Activated CD4-positive, alpha-beta T cell treated with anti-CD3 and anti-CD28 coated beads, Interleukin-2, amount 50 U/mL, for 1 hour (primary cell): ENCODE results near the gene FAM171A2.
"Not testable (repeated sequence)": the region's sequence is repeated elsewhere in the genome, so short reads cannot be mapped to it uniquely, and the experiment has no call there.

Experiments
- DNase-seq: peaks from one replicate; pipeline ENCODE4 v3.0.0-alpha.2; 2020

Gene FAM171A2

DNA sequence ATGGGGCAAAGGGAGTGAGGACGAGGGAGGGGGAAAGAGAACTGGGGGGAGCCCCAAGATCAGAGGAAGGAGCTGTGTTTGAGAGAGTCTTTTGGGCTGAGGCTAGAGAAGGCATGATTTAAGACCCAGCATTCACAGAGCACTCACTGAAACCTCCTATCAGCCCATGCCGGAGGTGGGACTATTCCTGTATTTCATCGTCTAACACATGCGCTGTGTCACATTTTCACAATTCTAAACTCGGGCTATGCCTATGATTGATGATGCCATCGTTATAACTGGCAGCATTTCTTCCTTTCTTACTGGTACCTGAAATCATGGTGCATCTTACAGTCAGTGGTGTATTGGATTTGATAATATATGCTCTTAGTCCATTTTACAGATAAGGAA is 3.5 kb downstream of the FAM171A2 start:
- no peak for DNase-seq

DNA sequence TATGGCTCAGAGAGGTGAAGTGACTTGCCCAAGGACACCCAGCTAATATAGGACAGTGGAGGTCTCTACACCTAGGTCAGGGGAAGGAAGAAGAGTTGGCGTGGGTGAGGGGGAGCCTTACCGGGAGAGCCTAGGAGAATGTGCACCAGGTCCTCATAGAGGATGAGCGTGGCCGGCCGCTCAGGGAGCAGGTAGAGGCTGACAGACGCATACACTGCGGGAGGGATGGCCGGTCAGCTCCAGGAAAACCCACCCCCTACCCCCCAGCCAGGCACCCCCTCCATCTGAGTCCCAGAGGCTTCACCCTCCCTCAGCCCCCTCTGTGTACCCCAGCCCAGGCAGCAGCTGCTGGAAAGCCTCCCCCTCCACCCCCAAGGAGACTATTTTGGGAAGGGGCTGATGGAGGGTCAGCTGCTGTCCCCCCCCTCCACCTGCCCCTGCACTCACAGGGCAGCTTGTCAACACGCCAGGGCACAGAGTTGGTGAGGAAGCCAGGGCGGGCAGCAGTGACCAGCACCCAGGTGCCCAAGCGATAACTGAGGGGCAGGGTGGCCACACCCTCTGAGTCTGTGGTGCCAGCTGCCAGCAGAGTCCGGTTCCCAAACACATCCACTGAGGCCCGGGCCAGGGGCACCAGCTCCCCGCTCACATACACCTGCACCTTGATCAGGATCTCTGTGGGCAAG is 4.1 kb downstream of the FAM171A2 start:
- DNase-seq, result no peak

DNA sequence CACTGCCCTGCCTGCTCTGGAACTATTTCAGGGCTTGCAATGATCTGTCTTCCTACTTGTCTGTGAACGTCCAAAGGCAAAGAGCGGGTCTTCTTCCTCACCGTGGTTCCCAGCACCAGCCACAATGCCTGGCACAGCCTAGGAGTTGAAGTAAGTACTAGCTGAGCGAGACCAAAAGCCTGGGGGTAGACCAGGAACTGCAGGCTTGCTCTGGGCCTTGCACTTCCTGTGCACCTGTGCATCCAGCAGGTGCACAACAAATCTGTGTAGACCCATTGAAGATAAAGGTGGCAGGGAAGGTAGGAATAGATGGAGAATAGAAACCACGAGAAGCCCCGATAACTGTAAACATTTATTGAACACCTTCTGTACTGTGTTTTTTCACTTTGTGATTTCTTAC is 4.6 kb downstream of the FAM171A2 start:
- DNase-seq, result no peak

DNA sequence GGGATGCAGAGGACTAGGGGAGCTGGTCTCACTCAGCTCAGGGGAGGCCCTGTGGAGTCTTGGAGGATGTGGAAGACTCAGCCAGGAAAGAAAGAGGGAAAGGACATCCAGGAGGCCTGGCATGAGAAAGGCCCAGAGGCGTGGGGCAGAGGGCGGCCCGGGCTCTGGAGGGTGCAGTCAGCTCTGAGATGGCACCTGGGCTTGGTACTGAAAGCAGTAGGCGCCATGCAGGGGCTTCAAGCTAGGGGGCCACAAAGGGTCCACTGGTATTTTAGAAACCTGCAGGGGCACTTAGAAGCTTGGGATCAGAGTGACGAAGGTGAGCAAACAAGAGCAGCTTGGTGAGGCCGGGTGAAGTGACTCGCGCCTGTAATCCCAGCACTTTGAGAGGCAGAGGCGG is 5.6 kb downstream of the FAM171A2 start:
- DNase-seq, result no peak

GRCh38 chr17:44356241-44356640 is 7.4 kb downstream of the FAM171A2 start:
- no peak for DNase-seq

DNA sequence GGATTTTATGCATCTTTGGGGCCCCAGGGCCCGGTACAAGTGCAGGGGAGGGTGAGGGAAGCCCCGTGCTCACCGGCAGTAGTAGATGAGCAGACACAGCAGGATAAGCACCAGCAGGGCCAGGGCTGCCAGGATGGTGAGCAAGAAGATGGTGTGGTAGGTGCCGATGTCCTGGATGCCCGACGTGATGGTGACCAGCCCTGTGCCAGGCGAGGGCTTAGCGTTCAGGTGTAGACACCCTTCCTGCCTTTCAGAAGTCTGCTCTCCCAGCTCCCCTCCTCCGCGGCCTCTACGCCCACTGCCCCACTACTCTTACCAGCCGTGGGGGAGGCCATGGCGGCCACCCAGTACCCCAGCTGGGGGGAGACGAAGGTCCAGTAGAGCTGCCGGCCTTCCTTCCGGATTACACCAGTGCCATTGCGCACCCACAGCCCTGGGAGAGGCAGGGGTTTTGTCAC is 8.0 kb downstream of the FAM171A2 start:
- no peak for DNase-seq

DNA sequence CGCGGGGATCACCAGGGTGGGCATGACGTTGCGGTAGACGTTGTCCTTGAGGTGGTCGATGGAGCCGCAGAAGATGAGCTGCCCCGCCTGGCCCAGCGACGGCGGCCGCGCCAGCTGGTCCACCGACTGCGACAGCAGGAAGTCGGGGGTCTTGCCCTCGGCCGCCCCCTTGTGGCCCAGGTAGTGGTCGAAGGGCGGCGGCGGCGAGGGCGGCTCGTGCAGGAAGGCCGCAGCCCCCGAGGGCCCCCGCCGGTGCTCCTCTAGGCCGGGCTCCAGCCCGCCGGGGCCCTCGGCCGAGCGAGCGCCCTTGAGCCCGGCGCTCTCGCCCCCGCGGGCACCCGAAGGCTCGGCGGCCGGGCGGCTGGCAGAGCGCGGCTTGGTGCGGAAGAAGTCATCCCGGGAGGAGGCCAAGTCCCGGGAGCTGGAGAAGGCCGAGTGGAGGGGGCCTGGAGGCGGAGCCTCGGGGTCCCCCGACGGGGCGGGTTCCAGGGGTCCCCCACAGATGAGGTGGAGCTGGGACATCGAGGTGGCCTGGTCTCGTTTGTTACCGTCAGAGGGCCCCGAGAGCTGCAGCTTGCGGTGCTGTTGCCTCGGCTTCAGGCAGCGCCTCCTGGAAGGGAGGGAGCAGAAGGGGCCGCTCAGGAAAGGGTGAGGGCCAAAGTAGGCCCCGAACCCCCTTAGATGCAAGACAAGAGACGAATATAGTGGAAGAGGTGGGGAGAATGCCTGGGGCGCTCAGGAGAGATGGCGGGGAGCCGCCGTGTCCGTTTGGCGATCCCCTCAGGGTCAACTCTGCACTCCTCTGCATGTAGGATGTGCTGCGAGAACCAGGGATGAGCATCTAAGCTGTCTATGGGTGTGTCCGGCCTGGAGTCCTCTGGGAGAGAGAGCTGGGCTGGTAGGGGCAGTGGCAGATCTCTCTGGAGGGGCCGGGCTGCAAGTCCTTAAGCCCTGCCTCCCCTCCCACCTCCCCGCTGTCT is 8.8 kb downstream of the FAM171A2 start:
- DNase-seq, result peak; percentile 57

GRCh38 chr17:44353672-44354331 is 9.9 kb downstream of the FAM171A2 start:
- no peak for DNase-seq

GRCh38 chr17:44352828-44353671 is 10.6 kb downstream of the FAM171A2 start:
- no peak for DNase-seq

DNA sequence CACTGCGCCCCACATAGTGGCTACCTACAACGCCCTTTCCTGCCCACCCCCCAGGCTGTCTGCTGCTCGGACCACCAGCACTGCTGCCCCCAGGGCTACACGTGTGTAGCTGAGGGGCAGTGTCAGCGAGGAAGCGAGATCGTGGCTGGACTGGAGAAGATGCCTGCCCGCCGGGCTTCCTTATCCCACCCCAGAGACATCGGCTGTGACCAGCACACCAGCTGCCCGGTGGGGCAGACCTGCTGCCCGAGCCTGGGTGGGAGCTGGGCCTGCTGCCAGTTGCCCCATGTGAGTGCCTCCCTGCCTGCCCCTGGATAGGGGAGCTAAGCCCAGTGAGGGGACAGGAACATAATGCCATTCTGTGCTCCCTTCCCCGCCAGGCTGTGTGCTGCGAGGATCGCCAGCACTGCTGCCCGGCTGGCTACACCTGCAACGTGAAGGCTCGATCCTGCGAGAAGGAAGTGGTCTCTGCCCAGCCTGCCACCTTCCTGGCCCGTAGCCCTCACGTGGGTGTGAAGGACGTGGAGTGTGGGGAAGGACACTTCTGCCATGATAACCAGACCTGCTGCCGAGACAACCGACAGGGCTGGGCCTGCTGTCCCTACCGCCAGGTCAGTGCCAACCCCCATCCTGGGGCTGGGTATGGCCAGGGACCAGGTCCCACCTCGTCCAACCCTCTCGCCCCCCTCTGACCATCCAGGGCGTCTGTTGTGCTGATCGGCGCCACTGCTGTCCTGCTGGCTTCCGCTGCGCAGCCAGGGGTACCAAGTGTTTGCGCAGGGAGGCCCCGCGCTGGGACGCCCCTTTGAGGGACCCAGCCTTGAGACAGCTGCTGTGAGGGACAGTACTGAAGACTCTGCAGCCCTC is 11.5 kb downstream of the FAM171A2 start:
- DNase-seq, result no peak

- no peak for DNase-seq
These were observed 12.2 kb downstream of the FAM171A2 start for GRCh38 chr17:44351464-44351863.

DNA sequence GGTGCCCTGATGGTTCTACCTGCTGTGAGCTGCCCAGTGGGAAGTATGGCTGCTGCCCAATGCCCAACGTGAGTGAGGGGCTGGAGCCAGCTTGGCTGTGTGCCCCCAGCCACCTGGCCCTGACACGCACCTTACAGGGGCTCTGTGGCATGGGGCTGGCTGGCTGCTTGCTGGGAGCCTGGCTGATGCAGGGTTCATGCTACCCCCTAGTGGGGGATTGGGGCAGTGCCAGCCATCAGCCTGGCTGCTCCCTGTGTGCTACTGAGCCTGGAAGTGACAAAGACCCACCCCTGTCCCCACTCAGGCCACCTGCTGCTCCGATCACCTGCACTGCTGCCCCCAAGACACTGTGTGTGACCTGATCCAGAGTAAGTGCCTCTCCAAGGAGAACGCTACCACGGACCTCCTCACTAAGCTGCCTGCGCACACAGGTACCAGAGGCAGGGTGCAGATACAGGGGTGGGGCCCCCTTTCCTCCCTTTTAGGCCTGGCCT is 12.9 kb downstream of the FAM171A2 start:
- DNase-seq, result peak; percentile 72

- DNase-seq, result no peak
These were observed 14.0 kb downstream of the FAM171A2 start for GRCh38 chr17:44349553-44350070.

DNA sequence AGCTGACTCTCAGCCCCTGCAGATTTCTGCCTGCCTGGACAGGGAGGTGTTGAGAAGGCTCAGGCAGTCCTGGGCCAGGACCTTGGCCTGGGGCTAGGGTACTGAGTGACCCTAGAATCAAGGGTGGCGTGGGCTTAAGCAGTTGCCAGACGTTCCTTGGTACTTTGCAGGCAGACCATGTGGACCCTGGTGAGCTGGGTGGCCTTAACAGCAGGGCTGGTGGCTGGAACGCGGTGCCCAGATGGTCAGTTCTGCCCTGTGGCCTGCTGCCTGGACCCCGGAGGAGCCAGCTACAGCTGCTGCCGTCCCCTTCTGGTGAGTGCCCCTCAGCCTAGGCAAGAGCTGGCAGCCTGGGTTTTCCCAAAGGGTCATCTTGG is 14.7 kb downstream of the FAM171A2 start:
- DNase-seq, result no peak

- DNase-seq, result no peak
These were observed 15.2 kb downstream of the FAM171A2 start for GRCh38 chr17:44348234-44348987.

DNA sequence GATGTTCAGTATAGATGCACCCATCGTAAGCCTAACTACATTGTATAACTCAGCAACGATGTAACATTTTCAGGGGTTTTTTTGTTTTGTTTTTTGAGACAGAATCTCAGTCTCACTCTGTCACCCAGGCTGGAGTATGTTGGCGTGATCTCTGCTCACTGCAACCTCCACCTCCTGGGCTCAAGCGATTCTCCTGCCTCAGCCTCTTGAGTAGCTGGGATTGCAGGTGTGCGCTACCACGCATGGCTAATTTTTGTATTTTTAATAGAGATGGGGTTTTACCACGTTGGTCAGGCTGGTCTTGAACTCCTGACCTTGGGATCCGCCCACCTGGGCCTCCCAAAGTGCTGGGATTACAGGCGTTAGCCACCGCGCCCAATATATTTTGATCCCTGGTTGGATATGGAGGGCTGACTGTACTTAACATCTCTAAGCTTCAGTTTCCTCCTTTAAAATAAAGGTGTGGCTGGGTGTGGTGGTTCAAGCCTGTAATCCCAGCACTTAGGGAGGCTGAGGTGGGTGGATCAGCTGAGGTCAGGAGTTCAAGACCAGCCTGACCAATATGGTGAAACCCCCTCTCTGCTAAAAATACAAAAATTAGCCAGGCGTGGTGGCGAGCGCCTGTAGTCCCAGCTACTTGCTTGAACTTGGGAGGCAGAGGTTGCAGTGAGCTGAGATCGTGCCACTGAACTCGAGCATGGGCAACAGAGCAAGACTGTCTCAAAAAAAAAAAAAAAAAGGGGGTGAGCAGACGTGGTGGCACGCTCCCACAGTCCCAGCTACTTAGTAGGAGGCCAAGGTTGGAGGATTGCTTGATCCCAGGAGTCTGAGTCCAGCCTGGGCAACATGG is 16.2 kb downstream of the FAM171A2 start:
- not testable (repeated sequence) for DNase-seq

- DNase-seq, result no peak
These were observed 17.4 kb downstream of the FAM171A2 start for GRCh38 chr17:44346064-44346844.

GRCh38 chr17:44345454-44346026 is 18.1 kb downstream of the FAM171A2 start:
- peak; percentile 32 for DNase-seq
